Ishikawa (cell line): ENCODE results near the gene OSBP.
A peak's percentile ranks its signal among the peaks of the same experiment; 100 is the strongest.

Experiments
- CEBPB ChIP-seq: IDR thresholded peaks from 2 replicates; pipeline ENCODE4 v1.6.1; 2012
- CREB1 ChIP-seq: IDR thresholded peaks from 2 replicates; pipeline ENCODE4 v1.6.1; 2012; ENCODE audit warnings: low read depth
- EGR1 ChIP-seq: IDR thresholded peaks from 2 replicates; pipeline ENCODE4 v1.6.1; 2012
- EP300 ChIP-seq: IDR thresholded peaks from 2 replicates; pipeline ENCODE4 v1.6.1; 2012; ENCODE audit warnings: borderline replicate concordance
- FOXM1 ChIP-seq: IDR thresholded peaks from 2 replicates; pipeline ENCODE4 v1.6.1; 2012; ENCODE audit warnings: low read depth, borderline replicate concordance
- NFIC ChIP-seq: IDR thresholded peaks from 2 replicates; pipeline ENCODE4 v1.6.1; 2012
- RAD21 ChIP-seq: IDR thresholded peaks from 2 replicates; pipeline ENCODE4 v1.6.1; 2012; ENCODE audit warnings: low read depth
- TAF1 ChIP-seq: IDR thresholded peaks from 2 replicates; pipeline ENCODE4 v1.6.1; 2012; ENCODE audit warnings: low read depth, mild to moderate bottlenecking
- TCF12 ChIP-seq: IDR thresholded peaks from 2 replicates; pipeline ENCODE4 v1.6.1; 2012; ENCODE audit warnings: low read depth
- TEAD4 ChIP-seq: IDR thresholded peaks from 2 replicates; pipeline ENCODE4 v1.6.1; 2012
- YY1 ChIP-seq: IDR thresholded peaks from 2 replicates; pipeline ENCODE4 v1.6.1; 2012; ENCODE audit warnings: low read depth
- ZBTB7A ChIP-seq: IDR thresholded peaks from 2 replicates; pipeline ENCODE4 v1.6.1; 2012; ENCODE audit warnings: low read depth
- TF ChIP-seq, protein P1 (sequence below): IDR thresholded peaks from 2 replicates; pipeline ENCODE4 v1.6.1; 2012; ENCODE audit warnings: low read depth, mild to moderate bottlenecking
- TF ChIP-seq, protein P2 (sequence below): IDR thresholded peaks from 2 replicates; pipeline ENCODE4 v1.6.1; 2012
- TF ChIP-seq, protein P3 (sequence below): IDR thresholded peaks from 2 replicates; pipeline ENCODE4 v1.6.1; 2012

Gene OSBP, protein sequence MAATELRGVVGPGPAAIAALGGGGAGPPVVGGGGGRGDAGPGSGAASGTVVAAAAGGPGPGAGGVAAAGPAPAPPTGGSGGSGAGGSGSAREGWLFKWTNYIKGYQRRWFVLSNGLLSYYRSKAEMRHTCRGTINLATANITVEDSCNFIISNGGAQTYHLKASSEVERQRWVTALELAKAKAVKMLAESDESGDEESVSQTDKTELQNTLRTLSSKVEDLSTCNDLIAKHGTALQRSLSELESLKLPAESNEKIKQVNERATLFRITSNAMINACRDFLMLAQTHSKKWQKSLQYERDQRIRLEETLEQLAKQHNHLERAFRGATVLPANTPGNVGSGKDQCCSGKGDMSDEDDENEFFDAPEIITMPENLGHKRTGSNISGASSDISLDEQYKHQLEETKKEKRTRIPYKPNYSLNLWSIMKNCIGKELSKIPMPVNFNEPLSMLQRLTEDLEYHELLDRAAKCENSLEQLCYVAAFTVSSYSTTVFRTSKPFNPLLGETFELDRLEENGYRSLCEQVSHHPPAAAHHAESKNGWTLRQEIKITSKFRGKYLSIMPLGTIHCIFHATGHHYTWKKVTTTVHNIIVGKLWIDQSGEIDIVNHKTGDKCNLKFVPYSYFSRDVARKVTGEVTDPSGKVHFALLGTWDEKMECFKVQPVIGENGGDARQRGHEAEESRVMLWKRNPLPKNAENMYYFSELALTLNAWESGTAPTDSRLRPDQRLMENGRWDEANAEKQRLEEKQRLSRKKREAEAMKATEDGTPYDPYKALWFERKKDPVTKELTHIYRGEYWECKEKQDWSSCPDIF

DNA sequence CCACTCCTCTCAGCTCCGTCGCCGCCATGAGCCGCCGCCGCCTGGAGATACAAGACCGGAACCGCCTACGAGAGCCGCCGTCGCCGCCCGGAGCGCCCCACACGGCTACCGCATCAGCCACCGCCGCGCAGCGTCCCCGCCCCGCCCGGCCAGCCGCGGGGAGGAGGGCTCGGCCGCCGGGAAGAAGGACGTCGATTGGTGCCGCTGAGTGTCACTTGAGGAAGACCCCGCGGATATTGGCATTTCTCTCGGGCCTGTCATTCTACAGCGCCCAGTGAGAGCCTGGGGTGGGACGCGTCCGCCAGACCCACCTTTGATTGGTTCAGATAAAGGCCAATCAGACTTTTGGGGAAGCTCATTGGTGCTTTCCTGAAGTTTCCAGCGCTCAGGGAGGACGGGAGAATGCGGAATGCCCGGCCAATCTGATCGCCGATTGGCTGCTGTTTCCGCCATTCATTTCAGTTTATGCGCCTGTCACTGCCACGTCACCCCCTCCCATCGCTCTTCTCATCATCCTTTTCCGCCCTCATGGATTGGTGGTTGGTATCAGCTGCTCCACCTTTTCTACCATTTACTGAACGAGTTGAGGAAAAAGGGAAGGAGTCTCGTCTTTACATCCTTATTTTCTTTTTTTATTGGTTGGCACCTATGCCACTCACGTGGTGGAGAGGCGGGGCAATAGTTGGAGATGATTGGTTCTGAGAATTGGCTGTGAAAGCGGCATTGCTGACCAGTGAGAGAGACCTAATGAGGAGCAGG is at the start of gene OSBP:
Gene OSBP (minus strand): TSS at position 138 of the 759 bp plus-strand sequence. CDS start 110 bp downstream, at position 28.
- peak; percentile 43 for TF ChIP-seq TAF1
- peak; percentile 91 for TF ChIP-seq CREB1
- TF ChIP-seq, protein P1, sequence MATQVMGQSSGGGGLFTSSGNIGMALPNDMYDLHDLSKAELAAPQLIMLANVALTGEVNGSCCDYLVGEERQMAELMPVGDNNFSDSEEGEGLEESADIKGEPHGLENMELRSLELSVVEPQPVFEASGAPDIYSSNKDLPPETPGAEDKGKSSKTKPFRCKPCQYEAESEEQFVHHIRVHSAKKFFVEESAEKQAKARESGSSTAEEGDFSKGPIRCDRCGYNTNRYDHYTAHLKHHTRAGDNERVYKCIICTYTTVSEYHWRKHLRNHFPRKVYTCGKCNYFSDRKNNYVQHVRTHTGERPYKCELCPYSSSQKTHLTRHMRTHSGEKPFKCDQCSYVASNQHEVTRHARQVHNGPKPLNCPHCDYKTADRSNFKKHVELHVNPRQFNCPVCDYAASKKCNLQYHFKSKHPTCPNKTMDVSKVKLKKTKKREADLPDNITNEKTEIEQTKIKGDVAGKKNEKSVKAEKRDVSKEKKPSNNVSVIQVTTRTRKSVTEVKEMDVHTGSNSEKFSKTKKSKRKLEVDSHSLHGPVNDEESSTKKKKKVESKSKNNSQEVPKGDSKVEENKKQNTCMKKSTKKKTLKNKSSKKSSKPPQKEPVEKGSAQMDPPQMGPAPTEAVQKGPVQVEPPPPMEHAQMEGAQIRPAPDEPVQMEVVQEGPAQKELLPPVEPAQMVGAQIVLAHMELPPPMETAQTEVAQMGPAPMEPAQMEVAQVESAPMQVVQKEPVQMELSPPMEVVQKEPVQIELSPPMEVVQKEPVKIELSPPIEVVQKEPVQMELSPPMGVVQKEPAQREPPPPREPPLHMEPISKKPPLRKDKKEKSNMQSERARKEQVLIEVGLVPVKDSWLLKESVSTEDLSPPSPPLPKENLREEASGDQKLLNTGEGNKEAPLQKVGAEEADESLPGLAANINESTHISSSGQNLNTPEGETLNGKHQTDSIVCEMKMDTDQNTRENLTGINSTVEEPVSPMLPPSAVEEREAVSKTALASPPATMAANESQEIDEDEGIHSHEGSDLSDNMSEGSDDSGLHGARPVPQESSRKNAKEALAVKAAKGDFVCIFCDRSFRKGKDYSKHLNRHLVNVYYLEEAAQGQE: no peak
- TF ChIP-seq ZBTB7A: no peak
- TF ChIP-seq FOXM1: 0 out of 2 replicates have a peak, but pooled peaks have one; percentile 56
- TF ChIP-seq TEAD4: peak; percentile 81
- TF ChIP-seq EP300: 0 out of 2 replicates have a peak, but pooled peaks have one; percentile 24
- TF ChIP-seq NFIC: no peak
- TF ChIP-seq RAD21: no peak
- TF ChIP-seq, protein P2, sequence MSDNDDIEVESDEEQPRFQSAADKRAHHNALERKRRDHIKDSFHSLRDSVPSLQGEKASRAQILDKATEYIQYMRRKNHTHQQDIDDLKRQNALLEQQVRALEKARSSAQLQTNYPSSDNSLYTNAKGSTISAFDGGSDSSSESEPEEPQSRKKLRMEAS: no peak; the same call in none of the 2 replicates
- no peak for TF ChIP-seq EGR1
- TF ChIP-seq, protein P3, sequence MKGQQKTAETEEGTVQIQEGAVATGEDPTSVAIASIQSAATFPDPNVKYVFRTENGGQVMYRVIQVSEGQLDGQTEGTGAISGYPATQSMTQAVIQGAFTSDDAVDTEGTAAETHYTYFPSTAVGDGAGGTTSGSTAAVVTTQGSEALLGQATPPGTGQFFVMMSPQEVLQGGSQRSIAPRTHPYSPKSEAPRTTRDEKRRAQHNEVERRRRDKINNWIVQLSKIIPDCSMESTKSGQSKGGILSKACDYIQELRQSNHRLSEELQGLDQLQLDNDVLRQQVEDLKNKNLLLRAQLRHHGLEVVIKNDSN: peak; percentile 83
- peak; percentile 71 for TF ChIP-seq YY1
- TF ChIP-seq TCF12: 0 out of 2 replicates have a peak, but pooled peaks have one; percentile 32
- TF ChIP-seq CEBPB: no peak

DNA sequence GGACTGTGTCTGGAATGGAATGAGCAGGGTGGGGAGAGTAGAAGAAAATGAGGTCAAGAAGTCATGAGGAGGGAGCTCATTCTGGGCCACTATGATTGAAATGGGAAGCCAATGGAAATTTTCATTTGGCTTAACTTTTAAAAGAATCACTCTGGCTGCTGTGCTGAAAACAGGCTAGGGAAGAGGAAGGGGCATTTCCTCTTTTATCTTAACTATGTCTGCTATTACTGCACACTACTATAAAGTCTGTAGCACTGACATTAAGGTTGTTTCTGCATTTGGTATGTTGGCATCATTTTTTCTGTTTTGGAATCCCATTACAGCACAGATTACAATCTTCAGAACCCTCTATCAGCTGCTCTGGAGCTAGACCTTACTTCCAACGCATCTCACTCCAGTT is 45.0 kb upstream of the OSBP start:
- TF ChIP-seq EP300 (no peak), CREB1 (no peak), FOXM1 (no peak), ZBTB7A (no peak), TEAD4 (no peak), YY1 (no peak), CEBPB (no peak), NFIC (no peak), TCF12 (no peak), EGR1 (no peak)
- TF ChIP-seq, protein P1: no peak
- TF ChIP-seq, protein P3: no peak

DNA sequence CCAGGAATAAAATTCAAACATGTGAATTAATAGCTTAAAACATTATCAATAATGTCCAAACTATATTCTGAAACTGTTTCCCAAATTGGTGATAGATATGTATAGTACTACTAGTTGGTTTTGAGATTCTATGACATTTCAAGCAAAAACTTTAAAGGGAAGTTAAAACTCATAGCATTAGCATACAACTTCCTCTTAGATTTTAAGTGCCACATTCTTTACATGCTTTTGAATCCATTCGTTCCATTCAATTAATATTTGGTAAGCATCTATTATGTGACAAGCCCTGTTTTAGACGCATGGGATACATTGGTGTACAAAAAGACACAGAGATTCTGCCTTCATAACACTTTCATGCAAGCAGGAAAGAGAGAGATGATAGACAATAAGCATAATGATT is 44.4 kb upstream of the OSBP start:
- TF ChIP-seq FOXM1 (no peak), NFIC (no peak), EP300 (no peak), TEAD4 (no peak), TCF12 (no peak)

DNA sequence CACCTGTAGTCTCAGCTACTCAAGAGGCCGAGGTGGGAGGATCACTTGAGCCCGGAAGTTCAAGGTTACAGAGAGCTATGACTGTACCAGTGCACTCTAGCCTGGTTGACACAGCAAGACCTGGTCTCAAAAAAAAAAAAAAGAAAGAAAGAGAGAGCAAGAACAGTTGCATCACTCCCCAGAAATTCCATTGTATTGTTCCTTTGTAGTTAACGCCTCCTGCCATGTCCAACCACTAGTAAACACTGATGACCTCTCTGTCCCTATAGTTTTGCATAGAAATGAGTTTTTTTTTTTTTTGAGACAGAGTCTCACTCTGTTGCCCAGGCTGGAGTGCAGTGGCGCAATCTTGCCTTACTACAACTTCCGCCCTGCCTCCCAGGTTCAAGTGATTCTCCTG is 42.5 kb upstream of the OSBP start:
- TF ChIP-seq TAF1 (no peak), CEBPB (peak; percentile 35; the same call in 1 of the 2 replicates), EP300 (no peak), ZBTB7A (no peak), TEAD4 (0 out of 2 replicates have a peak, but pooled peaks have one; percentile 6)
- TF ChIP-seq, protein P3: no peak
